Measurements from ENCODE around the gene C19orf38. TPM values are rescaled to one million over a fixed set of nuclear protein-coding genes. Genes with fewer than 3 reads are reported as not detected.
"Not testable (repeated sequence)": the region's sequence is repeated elsewhere in the genome, so short reads cannot be mapped to it uniquely, and the experiment has no call there.

Gene C19orf38
- total and polyA plus RNA-seq, 9 donors, result 2.3 to 5.6 (median 4.1) TPM

- Histone ChIP-seq H3K4me1 (ENCODE audit: control insufficient read depth, insufficient read depth, low read length) (peaks cover 54% of the 10 kb centered on the region), H3K4me3 (ENCODE audit: low read length) (no peak overlapping the region), H3K36me3 (ENCODE audit: control insufficient read depth, insufficient read depth, low read length) (peaks cover 9% of the 10 kb centered on the region), H3K27me3 (ENCODE audit: control insufficient read depth, insufficient read depth, low read length) (no peaks in the 10 kb centered on the region), H3K27ac (ENCODE audit: low read length) (no peak overlapping the region), H3K9me3 (replicated peaks; ENCODE audit: control insufficient read depth, low read depth, low read length) (no peaks in the 10 kb centered on the region)
- DNase-seq, result peak; percentile 2
- WGBS (ENCODE audit: insufficient coverage), result no CpG with 5 or more reads among the region's 1 CpG
These were observed 25.8 kb downstream of the C19orf38 start for GRCh38 chr19:10874024-10874423.

DNA sequence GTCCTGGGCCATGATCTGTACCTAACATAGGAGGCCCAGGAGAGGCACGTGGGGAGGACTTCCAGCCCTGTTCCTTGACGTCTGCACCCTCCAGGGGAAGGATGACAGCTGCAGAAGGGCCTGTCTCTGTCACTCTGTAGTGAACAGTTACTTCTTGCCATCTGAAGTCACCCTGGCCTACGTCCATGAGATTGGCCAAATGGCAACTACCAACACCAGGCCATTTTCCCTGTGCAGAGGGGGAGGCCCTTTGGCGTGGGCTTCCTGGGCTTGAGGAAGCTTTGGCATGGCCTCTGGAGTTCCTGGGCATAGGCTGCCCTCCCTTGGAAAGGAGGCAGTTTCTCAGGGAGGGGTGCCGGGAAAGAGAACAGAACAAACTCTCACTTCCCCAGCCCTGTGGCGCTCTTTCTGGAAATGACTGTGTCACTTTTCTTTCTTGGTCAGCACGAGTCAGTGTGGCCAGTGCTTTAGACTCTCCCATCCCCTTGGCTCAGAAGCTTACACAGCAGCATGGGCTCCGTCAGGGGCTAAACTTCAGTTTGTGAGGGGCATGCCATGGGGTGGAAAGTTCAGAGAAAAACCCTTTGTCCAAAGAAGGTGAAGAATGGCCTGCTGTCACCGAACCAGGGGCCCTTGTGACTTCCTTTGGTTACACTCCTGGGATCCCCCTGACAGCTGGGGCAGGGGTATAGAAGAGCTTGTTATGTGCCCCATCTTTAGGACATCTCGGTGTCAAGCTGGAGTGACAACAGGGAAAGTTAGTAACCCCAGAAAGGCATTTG lies 28.4 kb downstream of the C19orf38 start:
- WGBS (ENCODE audit: insufficient coverage), result 53% methylated on average over 7 of the region's 10 CpGs
- peak; percentile 81 for DNase-seq

GRCh38 chr19:10877608-10878007 lies 29.4 kb downstream of the C19orf38 start:
- peaks cover 15% of the 10 kb centered on the region for H3K36me3 ChIP-seq (ENCODE audit: control insufficient read depth, insufficient read depth, low read length)
- not testable (repeated sequence) for H3K9me3 ChIP-seq (replicated peaks; ENCODE audit: control insufficient read depth, low read depth, low read length); DNase-seq; H3K27me3 ChIP-seq (ENCODE audit: control insufficient read depth, insufficient read depth, low read length); H3K4me3 ChIP-seq (ENCODE audit: low read length)
- H3K27ac ChIP-seq (ENCODE audit: low read length), result peak overlapping the region; percentile 62
- no CpG with 5 or more reads among the region's 9 CpGs for WGBS (ENCODE audit: insufficient coverage)
- H3K4me1 ChIP-seq (ENCODE audit: control insufficient read depth, insufficient read depth, low read length), result peaks cover 74% of the 10 kb centered on the region

More for the DNA sequence above, 28.4 kb downstream of the C19orf38 start:
- Histone ChIP-seq H3K9me3 (replicated peaks; ENCODE audit: control insufficient read depth, low read depth, low read length) (no peaks in the 10 kb centered on the region), H3K36me3 (ENCODE audit: control insufficient read depth, insufficient read depth, low read length) (peaks cover 15% of the 10 kb centered on the region), H3K4me1 (ENCODE audit: control insufficient read depth, insufficient read depth, low read length) (peaks cover 70% of the 10 kb centered on the region), H3K4me3 (ENCODE audit: low read length) (no peak overlapping the region), H3K27me3 (ENCODE audit: control insufficient read depth, insufficient read depth, low read length) (no peaks in the 10 kb centered on the region), H3K27ac (ENCODE audit: low read length) (peak overlapping the region; percentile 91)

GRCh38 chr19:10878253-10878652 lies 30.0 kb downstream of the C19orf38 start:
- DNase-seq, result no peak
- Histone ChIP-seq H3K9me3 (replicated peaks; ENCODE audit: control insufficient read depth, low read depth, low read length) (no peaks in the 10 kb centered on the region), H3K27ac (ENCODE audit: low read length) (peak overlapping the region; percentile 62), H3K36me3 (ENCODE audit: control insufficient read depth, insufficient read depth, low read length) (peaks cover 22% of the 10 kb centered on the region), H3K27me3 (ENCODE audit: control insufficient read depth, insufficient read depth, low read length) (no peaks in the 10 kb centered on the region), H3K4me1 (ENCODE audit: control insufficient read depth, insufficient read depth, low read length) (peaks cover 74% of the 10 kb centered on the region), H3K4me3 (ENCODE audit: low read length) (no peak overlapping the region)
- 29% methylated on average over 1 of the region's 3 CpGs for WGBS (ENCODE audit: insufficient coverage)

- Histone ChIP-seq H3K36me3 (ENCODE audit: control insufficient read depth, insufficient read depth, low read length) (peaks cover 13% of the 10 kb centered on the region), H3K9me3 (replicated peaks; ENCODE audit: control insufficient read depth, low read depth, low read length) (no peaks in the 10 kb centered on the region), H3K4me3 (ENCODE audit: low read length) (no peak overlapping the region), H3K4me1 (ENCODE audit: control insufficient read depth, insufficient read depth, low read length) (peaks cover 60% of the 10 kb centered on the region), H3K27ac (ENCODE audit: low read length) (peak overlapping the region; percentile 59), H3K27me3 (ENCODE audit: control insufficient read depth, insufficient read depth, low read length) (no peaks in the 10 kb centered on the region)
- 60% methylated on average over 12 of the region's 14 CpGs for WGBS (ENCODE audit: insufficient coverage)
- DNase-seq, result no peak
These were observed 33.3 kb downstream of the C19orf38 start for GRCh38 chr19:10881403-10882107.

DNA sequence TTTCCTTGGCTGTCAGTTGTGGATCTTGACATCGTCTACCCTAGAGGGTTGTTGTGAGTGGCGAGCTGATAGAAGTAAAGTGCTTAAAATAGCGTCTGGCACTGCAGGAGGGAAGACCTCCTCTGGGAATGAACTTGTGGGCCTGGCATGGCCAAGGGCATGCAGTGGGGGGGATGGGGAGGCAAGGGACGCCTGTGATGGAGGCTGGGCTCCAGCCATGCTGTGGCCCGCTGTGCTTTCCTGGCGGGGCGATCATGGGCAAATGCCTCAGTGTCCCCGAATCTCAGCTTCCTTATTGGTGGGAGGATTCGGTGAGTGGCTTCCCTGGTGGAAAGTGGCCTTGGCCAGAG lies 33.9 kb downstream of the C19orf38 start:
- Histone ChIP-seq H3K4me3 (ENCODE audit: low read length) (no peak overlapping the region), H3K27me3 (ENCODE audit: control insufficient read depth, insufficient read depth, low read length) (no peaks in the 10 kb centered on the region), H3K27ac (ENCODE audit: low read length) (peak overlapping the region; percentile 59), H3K36me3 (ENCODE audit: control insufficient read depth, insufficient read depth, low read length) (peaks cover 13% of the 10 kb centered on the region), H3K9me3 (replicated peaks; ENCODE audit: control insufficient read depth, low read depth, low read length) (no peaks in the 10 kb centered on the region), H3K4me1 (ENCODE audit: control insufficient read depth, insufficient read depth, low read length) (peaks cover 58% of the 10 kb centered on the region)
- no peak for DNase-seq
- 38% methylated on average over 2 of the region's 9 CpGs for WGBS (ENCODE audit: insufficient coverage)

GRCh38 chr19:10884274-10884673 lies 36.1 kb downstream of the C19orf38 start:
- Histone ChIP-seq H3K36me3 (ENCODE audit: control insufficient read depth, insufficient read depth, low read length) (peaks cover 13% of the 10 kb centered on the region), H3K27ac (ENCODE audit: low read length) (no peak overlapping the region), H3K9me3 (replicated peaks; ENCODE audit: control insufficient read depth, low read depth, low read length) (no peaks in the 10 kb centered on the region), H3K4me3 (ENCODE audit: low read length) (no peak overlapping the region), H3K4me1 (ENCODE audit: control insufficient read depth, insufficient read depth, low read length) (peaks cover 59% of the 10 kb centered on the region), H3K27me3 (ENCODE audit: control insufficient read depth, insufficient read depth, low read length) (no peaks in the 10 kb centered on the region)
- 43% methylated on average over 1 of the region's 2 CpGs for WGBS (ENCODE audit: insufficient coverage)
- DNase-seq, result no peak

- peaks cover 53% of the 10 kb centered on the region for H3K4me1 ChIP-seq (ENCODE audit: control insufficient read depth, insufficient read depth, low read length)
- 33% methylated on average over 11 of the region's 20 CpGs for WGBS (ENCODE audit: insufficient coverage)
These were observed 37.3 kb downstream of the C19orf38 start for GRCh38 chr19:10885201-10886169.

DNA sequence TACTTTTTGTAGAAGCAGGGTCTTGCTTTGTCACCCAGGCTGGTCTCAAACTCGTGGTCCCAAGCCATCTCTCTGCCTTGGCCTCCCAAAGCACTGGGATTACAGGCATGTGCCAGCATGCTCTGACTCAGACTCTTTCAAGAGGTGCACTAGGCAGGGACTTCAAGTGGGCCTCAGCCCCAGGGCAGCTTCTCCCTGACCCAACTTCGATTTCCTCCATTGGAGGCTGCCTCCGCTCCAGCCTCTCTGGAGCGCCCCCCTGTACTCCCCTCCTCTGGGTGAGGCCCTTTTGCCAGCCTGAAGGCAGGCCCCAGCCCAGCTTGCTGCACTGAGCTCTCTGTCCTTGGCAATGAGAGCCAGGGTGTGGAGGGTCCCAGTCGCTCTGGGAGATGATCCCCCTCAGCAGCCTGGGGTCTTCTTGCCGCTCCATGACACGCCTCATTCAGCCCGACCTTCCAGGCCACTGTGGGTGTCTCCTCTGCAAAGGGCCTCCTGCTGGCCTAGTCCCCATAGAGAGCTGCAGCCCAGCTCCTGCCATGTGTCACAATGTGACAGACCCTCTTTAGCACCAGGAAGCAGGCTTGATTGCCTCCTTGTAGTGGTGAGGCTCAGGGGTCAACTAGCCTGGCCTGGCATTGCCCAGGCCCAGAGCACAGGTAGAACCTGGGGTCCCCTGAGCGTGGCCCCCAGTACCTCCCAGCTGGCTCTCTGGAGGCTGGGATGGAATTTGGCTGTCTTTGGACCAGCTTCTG lies 39.6 kb downstream of the C19orf38 start:
- 62% methylated on average over 8 of the region's 9 CpGs for WGBS (ENCODE audit: insufficient coverage)
- Histone ChIP-seq H3K36me3 (ENCODE audit: control insufficient read depth, insufficient read depth, low read length) (peaks cover 5% of the 10 kb centered on the region), H3K4me3 (ENCODE audit: low read length) (no peak overlapping the region), H3K27ac (ENCODE audit: low read length) (peak overlapping the region; percentile 24), H3K27me3 (ENCODE audit: control insufficient read depth, insufficient read depth, low read length) (no peaks in the 10 kb centered on the region), H3K9me3 (replicated peaks; ENCODE audit: control insufficient read depth, low read depth, low read length) (no peaks in the 10 kb centered on the region), H3K4me1 (ENCODE audit: control insufficient read depth, insufficient read depth, low read length) (peaks cover 55% of the 10 kb centered on the region)
- no peak for DNase-seq

More at GRCh38 chr19:10885201-10886169, 37.3 kb downstream of the C19orf38 start:
- H3K4me3 ChIP-seq (ENCODE audit: low read length), result no peak overlapping the region
- H3K36me3 ChIP-seq (ENCODE audit: control insufficient read depth, insufficient read depth, low read length), result peaks cover 9% of the 10 kb centered on the region
- H3K27me3 ChIP-seq (ENCODE audit: control insufficient read depth, insufficient read depth, low read length), result no peaks in the 10 kb centered on the region
- no peak overlapping the region for H3K27ac ChIP-seq (ENCODE audit: low read length)
- no peaks in the 10 kb centered on the region for H3K9me3 ChIP-seq (replicated peaks; ENCODE audit: control insufficient read depth, low read depth, low read length)
- no peak for DNase-seq

All from muscle of leg (tissue), 11 donors.